Activated CD4-positive, CD25-positive, alpha-beta regulatory T cell treated with anti-CD3 and anti-CD28 coated beads, Interleukin-2, amount 50 U/mL, for 72 hours (primary cell): ENCODE measurements around the gene SH3TC1.
A peak's percentile ranks its signal among the peaks of the same experiment; 100 is the strongest.

Experiments used
- DNase-seq: peaks from one replicate; pipeline ENCODE4 v3.0.0; 2021

SH3TC1 gene

GRCh38 chr4:8181844-8182243, 17.2 kb upstream of the SH3TC1 start:
- DNase-seq: no peak

DNA sequence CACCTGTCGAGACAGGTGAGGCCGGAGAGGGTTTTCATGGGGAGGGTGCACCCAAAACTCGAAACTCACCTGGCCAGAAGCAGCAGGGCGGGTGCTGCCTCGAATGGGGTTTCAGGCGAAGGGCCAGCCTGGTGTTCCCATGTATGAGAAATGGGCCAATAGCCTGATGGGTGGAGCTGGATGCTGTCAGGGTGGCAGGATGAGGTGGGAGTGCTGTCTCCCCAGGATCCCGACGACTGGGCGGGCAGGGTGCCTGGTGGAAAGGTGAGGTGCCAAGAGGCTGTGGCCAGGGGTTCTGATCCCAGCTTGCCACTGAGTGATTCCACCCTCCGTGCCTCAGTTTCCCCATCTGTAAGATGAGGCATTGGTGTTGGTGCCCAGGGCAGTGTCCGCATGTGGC, 16.8 kb upstream of the SH3TC1 start:
- DNase-seq: no peak

GRCh38 chr4:8182858-8183725, 16.0 kb upstream of the SH3TC1 start:
- no peak for DNase-seq

GRCh38 chr4:8184061-8184460, 15.0 kb upstream of the SH3TC1 start:
- DNase-seq: no peak

- no peak for DNase-seq
These were observed 13.8 kb upstream of the SH3TC1 start for GRCh38 chr4:8185295-8185694.

GRCh38 chr4:8185930-8186329, 13.2 kb upstream of the SH3TC1 start:
- no peak for DNase-seq

GRCh38 chr4:8188085-8188484, 11.0 kb upstream of the SH3TC1 start:
- DNase-seq: no peak

DNA sequence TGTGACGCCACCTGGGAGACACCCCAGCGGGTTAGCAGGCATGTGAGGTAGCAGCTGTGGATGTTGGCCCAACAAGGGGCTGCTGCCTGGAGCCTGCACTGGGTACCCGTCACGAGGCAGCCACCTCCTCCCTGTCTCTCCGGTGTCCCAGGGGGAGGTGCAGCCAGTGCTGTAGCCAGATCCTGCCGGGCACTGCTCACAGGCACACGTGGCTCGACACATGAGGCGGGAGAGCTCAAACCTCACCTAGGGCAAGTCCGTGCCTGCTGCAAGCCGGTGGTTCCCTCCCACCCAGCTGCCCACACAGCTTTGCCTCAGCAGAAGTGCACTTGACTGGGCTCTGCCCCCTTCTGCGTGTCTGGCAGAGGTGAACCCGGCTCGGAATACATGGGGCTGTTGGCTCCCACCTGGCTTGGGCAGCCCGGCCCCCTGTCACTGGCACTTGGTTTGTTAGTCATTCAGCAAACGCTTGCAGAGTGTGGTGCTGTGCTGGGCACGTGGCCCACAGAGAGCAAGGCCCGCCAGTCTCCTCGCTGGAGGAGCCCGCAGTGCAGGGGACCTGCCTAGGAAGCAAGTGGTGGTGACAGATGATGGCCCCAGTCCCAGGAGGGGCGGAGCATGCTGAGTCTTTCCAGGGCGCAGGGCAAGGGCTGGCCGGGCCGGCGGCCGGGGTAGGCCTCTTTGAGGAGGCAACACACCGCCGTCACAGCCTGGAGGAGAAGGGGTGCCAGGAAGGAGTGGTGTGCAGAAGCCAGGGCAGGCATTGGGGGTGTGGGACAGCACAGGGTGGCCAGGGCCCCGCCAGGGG, 10.1 kb upstream of the SH3TC1 start:
- DNase-seq: no peak

DNA sequence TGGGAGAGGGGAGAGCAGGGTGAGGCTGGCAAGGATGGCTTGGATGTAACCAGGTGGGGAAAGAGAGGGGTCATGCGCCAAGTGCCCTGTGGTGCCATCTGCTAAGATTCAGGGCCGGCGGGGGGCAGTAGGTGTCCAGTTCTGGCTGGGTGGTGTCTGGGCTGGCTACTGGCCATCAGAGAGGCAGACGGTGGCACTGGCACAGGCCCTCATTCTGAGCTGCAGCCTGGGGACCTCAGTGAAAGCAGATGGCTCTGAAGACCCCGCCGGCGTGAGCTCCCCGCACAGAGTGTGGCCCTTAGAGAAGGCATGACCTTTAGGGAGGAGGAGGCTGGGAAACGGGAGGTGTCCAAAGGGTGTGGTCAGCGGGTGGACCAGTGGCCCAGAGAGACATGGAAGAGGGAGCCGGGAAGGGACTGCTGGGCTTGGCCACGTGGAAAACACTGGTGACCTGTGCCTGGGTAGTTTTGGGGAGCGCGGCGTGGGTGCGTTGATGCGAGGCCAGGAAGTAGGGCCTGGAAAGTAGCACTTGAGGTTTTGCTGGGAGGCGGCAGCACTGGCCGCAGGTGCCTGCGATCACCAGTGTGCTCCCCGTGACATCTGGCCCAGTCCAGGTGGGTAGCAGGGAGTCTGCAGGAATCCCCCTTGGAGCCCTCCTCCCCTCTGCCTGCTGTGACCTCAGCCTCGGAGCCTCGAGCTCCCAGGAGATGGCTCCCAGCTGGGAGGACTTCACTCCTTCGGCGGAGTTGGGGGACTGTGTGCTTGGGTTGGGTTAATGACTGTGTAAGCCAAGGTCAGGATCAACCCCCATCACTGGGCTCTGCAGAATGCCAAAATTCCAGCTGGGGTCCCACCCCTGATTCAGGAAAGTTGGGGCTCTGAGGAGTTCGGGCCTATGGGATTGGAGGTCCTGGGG, 9.3 kb upstream of the SH3TC1 start:
- DNase-seq: no peak

DNA sequence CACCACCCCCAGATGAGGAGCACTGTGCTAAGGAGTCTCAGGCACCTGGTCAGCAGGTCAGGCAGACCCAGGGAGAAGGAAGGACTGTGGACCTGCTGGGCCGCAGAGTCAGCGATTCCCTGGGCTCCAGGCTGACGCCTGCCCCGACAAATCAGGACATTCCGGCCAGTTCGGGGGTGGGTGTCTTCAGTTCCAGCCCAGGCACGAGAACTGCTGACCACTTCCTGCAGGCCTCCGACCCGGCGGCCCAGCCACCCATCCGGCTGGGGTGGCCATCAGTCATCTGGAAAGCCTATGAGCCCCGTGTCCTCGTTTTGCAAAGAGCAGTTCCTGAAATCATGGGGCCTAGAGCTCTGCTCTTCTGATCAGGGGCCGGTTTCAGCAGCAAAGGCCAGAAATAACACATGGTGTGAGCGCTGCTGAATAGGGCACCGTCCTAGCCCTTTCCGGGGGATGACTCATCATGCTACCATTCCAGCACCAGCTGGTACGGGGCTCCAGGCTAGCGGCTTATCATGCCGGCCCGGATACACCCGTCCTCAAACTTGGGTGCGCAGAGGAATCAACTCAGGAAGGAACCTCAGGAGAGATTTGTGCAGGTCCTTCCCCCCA, 7.8 kb upstream of the SH3TC1 start:
- no peak for DNase-seq

GRCh38 chr4:8192748-8193738, 6.0 kb upstream of the SH3TC1 start:
- no peak for DNase-seq

DNA sequence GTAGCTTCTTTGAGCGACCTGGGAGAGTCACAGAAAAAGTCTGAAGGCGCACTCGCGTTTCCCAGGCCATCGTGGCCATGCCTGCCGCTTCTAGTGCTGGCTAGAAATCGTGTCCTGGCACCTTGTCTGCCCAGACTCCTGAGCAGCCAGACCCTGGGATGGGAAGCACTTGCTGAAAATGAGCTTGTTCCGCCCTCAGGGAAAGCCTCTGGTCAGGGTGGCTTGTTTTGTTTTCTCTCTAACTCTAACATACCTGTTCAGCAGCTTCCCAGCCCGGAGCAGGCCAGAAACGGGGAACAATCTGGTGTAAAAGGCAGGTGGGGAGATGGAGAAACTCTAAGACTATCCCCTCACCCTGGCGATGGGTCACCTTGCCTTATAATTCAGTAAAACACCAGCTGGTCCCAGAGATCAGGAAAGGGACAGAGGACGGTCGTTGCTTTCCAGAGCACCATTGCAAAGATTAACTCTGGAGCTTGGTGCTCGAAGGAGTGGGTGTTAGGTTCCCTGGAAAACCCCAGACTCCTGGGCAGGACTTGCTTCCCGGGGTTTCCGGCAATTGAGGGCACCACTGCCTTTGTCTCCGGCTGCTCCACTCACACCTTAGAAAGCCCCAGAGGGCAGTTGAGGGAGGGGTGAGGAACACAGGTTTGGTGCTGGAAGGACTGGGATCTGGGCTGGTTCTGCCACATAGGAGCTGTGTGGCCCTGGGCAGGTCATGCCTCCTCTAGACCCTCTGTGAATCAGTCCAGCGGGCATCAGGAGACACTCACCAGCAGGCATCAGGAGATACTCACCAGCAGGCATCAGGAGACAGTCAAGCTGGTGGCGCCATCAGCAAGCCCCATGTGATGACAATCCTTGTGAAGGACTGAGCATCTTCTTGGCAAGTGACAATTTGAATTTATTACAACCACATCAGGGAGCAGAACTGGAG, 4.5 kb upstream of the SH3TC1 start:
- DNase-seq: no peak

- no peak for DNase-seq
These were observed 3.7 kb upstream of the SH3TC1 start for GRCh38 chr4:8195431-8195830.

DNA sequence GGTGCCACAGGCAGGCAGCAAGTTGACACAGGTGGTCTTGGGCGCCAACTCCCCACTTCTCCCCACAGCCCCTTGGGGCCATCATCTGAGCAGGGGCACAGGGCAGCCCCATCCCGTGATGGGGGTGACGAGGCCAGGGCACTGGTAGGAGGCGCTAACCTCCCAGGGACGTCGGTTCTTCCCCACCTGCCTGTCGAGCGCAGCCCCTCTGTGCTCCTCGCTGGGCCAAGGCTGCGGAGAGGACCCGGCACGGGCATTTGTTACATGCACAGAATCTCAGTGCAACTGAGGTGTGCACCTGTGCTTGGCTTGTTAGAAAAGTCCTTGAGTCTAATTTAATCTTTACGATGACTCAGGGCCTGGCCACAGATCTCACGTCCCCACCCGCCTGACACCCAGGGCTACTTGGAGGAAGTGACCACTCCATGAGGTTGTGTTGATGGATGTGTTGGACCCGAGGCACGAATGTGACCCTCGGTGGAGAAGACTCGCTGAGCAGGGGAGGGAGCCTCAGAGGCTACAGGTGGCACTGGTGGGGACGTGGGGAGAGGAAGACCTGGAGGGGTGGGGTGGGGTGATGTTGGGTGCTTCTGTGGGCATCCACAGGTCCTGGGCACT, 3.1 kb upstream of the SH3TC1 start:
- no peak for DNase-seq

DNA sequence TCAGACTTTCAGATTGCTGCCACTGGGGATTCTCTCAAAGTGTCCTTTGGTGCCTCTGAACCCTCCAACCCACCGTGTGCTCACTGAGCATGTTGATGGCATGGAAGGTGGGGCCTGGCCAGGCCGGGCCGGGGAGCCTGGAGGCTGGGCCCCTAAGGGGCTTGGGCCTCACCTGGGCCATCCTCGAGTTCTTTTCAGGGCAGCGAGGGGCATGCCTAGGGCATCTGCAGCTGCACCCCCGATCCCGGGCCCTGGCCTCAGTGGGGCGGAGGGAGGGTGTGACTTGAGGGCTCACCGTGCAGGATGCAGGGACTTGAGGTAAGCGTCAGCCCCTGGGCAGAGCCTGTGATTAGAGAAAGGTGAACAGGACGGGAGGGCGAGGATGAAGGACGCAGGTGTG, 1.6 kb upstream of the SH3TC1 start:
- no peak for DNase-seq

DNA sequence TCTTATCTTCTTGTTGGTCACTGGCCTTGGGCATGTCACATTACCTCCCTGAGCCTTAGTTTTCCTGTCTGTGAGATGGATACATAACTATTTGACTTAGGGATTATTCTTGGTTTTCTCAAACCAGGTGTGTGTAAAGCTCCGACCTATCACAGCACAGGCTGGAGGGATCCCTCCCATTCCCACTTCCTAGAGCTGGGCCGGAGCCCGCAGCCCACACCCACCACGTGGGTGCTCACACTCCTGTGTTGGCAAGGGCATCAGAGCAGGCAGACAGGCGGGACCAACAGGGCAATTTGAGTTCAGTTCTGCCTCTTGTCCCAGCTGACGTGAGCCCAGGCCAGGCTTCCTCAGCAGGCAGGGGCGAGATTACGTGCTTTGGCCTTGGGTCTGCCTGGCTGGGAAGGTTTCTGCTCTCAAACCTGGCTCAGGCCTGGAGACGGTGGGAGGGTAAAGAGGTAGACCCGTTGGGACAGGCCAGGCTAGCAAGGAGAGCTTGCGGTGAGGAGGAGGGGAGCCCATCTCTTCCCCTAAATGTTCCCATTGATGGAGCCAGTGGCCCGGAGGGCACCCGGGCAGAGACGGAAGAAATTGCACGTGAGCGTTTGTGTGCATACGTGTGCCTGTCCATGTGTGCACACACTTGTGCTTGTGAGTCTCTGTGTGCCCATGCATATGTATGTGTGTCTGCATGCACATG, 734 bp upstream of the SH3TC1 start:
- DNase-seq: no peak

DNA sequence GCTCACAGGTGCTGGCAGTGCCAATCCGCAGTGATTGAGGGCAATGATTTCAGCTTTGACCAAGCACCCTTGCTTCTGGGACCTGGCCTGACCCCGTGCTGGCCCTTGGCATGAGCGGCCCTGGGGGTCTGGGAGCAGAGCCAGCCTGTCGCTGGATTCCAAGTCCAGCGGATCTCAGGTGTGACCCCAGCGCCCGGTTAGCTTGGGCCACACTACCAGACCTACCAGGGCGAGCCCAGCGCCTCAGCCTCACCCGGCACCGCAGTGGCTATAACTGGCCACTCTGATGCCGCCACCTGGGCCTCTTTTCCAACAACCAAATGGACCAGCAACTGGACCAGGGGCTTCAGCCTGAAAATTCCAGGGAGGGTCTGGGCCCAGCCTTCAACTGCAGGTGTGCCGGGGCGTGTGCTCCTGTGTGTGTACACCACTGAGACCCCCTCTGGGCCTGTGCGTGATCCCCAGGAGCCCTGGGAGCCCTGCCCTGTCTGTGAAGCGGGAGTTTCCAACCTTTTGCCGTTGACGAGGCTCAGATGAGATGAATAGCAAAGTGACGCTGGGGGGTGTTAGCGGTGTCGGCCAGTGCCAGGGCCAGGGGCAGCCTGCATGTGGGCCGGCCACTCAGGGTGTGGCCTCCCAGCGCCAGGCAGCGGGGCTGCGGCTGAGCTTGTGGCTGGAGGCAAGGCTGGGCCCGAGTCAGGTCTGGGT, 658 bp downstream of the SH3TC1 start:
- peak; percentile 40 for DNase-seq

DNA sequence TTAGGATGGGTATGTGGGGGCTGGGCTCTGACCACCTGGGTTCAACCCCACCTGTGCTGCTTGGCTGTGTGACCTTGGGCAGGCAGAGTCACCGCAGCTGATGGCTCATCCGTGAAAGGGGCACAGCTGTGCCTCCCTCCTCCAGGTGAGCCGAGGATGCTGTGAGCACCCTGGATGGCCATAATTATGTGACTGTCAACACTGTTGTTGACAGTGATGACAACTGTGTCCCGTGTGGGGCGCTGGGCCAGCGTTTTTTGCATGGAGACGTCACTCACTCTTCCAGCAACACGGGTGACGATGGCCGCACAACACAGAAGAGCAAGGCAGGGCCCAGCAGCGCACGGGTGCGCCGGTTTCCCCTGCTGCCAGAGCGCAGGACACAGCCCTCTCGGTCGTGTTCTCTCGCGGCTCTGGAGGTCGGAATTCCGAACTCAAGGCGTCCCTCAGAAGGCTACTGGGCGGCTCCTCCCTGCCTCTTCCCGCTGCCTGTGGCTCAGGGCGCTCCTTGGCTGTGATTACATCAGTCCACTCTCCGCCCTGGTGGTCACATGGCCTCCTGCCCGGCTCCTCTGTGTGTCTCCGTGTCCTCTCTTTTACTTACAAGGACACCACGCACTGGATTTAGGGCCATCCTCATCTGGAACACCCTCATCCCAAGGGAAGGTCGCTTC, 1.3 kb downstream of the SH3TC1 start:
- peak; percentile 41 for DNase-seq
